Caco-2 (cell line): ENCODE data around the gene GAS2L2. TPM values are rescaled to one million over a fixed set of nuclear protein-coding genes. Genes with fewer than 3 reads are reported as not detected.
"Not testable (repeated sequence)": the region's sequence is repeated elsewhere in the genome, so short reads cannot be mapped to it uniquely, and the experiment has no call there.

ENCODE experiments used
- BruUV-seq: library from RNA; stranded (reverse); fragments of 400-500 nt; replicated peaks from 2 replicates; lab custom pipeline; 2021; lab: Mats Ljungman, UMichigan
- CTCF ChIA-PET: fragments of 300-600 bp; sonication (Branson Sonifier 250); formaldehyde crosslinking; loops from one replicate; lab custom pipeline; 2022; ENCODE audit warnings: antibody characterized with exemption; lab: Charles Lee
- POLR2A ChIA-PET: fragments of 300-600 bp; sonication (Branson Sonifier 250); formaldehyde crosslinking; loops from one replicate; lab custom pipeline; 2022; ENCODE audit warnings: antibody characterized with exemption; lab: Charles Lee
- DNase-seq, 2 experiments: peaks; one replicate each; pipeline versions ENCODE4 v3.0.0 to v3.0.0-alpha.2; 2020 to 2022
- H3K27me3 ChIP-seq: replicated peaks from 2 replicates; pipeline ENCODE4 v1.6.0; 2011; ENCODE audit warnings: low read length; ENCODE audit not compliant: control insufficient read depth, insufficient read depth
- H3K36me3 ChIP-seq: 2 replicates; pipeline ENCODE4 v1.5.1; 2011; ENCODE audit warnings: low read length; ENCODE audit not compliant: control insufficient read depth, insufficient read depth
- H3K4me1 ChIP-seq: fragments of 250-450 bp; sonication (Bioruptor Pico); 2 replicates; pipeline ENCODE4 v1.5.1; 2020; ENCODE audit warnings: mild to moderate bottlenecking
- H3K4me3 ChIP-seq: 2 replicates; pipeline ENCODE4 v1.5.1; 2011; ENCODE audit warnings: low read depth, mild to moderate bottlenecking, control low read depth, low read length
- H3K9me3 ChIP-seq: fragments of 250-450 bp; sonication (Bioruptor Pico); 2 replicates; pipeline ENCODE4 v1.5.1; 2020; ENCODE audit warnings: mild to moderate bottlenecking, moderate library complexity
- H3K27ac Mint-ChIP-seq: one replicate; pipeline ENCODE4 v1.8.0; 2022; ENCODE audit warnings: mixed read lengths; ENCODE audit not compliant: unreplicated experiment
- H3K27me3 Mint-ChIP-seq: one replicate; pipeline ENCODE4 v1.8.0; 2022; ENCODE audit warnings: mixed read lengths; ENCODE audit not compliant: insufficient read depth, unreplicated experiment
- H3K36me3 Mint-ChIP-seq: one replicate; pipeline ENCODE4 v1.8.0; 2022; ENCODE audit warnings: mild to moderate bottlenecking, mixed read lengths; ENCODE audit not compliant: insufficient read depth, unreplicated experiment
- H3K4me1 Mint-ChIP-seq: one replicate; pipeline ENCODE4 v1.8.0; 2022; ENCODE audit warnings: low read depth, mixed read lengths; ENCODE audit not compliant: unreplicated experiment
- H3K4me3 Mint-ChIP-seq: one replicate; pipeline ENCODE4 v1.8.0; 2022; ENCODE audit warnings: mild to moderate bottlenecking, moderate library complexity, mixed read lengths; ENCODE audit not compliant: unreplicated experiment
- H3K9me3 Mint-ChIP-seq: one replicate; pipeline ENCODE4 v1.8.0; 2022; ENCODE audit warnings: mixed read lengths; ENCODE audit not compliant: unreplicated experiment
- intact Hi-C: fragments of 100-400 bp; cut with micrococcal nuclease; formaldehyde crosslinking; loops from one replicate; pipeline ENCODE4 v1.10.0; 2022; ENCODE audit not compliant: unreplicated experiment
- total RNA-seq: library from RNA; stranded (reverse); gene quantifications from 2 replicates; pipeline ENCODE4 v1.2.3, GENCODE V29; 2022
- TF ChIP-seq, protein P1 (sequence below), 2 experiments: fragments of 200-600 bp in 1 of 2; IDR thresholded peaks; 1 replicate in 1 of 2; 2 replicates in 1 of 2; pipeline versions ENCODE4 v1.5.1 to v1.8.0; 2011 to 2022; ENCODE audit warnings: antibody characterized with exemption in 1 of 2, control low read depth in 1 of 2, inconsistent platforms in 1 of 2, low read depth in 1 of 2, low read length in 1 of 2, mild to moderate bottlenecking in 1 of 2, moderate library complexity in 1 of 2; ENCODE audit not compliant: insufficient read depth in 1 of 2, severe bottlenecking in 1 of 2, unreplicated experiment in 1 of 2

Gene GAS2L2
- total RNA-seq, 1 experiment from 2014 or later: not detected

DNA sequence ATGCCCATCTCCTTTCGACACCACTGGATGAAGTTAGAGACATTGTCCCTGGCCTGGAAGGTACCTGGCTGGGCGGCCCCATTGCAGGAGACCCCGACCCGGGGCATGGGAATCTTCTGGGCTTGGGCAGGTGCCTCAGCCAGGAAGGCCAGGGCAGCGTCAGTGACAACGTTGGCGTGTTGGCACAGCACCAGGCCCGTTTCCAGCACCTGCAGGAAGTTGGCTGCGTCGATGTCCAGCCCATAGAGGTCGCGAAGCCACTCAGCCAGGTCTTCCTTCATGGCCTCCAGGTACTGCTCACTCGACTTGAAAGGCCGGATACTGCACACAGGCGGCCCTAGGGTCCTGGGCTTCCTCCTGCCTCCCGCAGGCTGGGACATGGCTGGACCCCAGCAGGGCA, 568 bp downstream of the GAS2L2 start:
- no peaks in the 10 kb centered on the region for H3K27me3 ChIP-seq
- H3K27ac Mint-ChIP-seq: no peak overlapping the region
- no peaks in the 10 kb centered on the region for H3K36me3 Mint-ChIP-seq
- peaks cover 4% of the 10 kb centered on the region; the same call in 1 of the 2 replicates for H3K4me1 ChIP-seq
- no TSS peak for BruUV-seq
- no peaks in the 10 kb centered on the region for H3K9me3 ChIP-seq
- H3K27me3 Mint-ChIP-seq: peaks cover 6% of the 10 kb centered on the region
- H3K4me1 Mint-ChIP-seq: peaks cover 6% of the 10 kb centered on the region
- no peak overlapping the region for H3K4me3 ChIP-seq
- H3K4me3 Mint-ChIP-seq: no peak overlapping the region
- TF ChIP-seq, protein P1, sequence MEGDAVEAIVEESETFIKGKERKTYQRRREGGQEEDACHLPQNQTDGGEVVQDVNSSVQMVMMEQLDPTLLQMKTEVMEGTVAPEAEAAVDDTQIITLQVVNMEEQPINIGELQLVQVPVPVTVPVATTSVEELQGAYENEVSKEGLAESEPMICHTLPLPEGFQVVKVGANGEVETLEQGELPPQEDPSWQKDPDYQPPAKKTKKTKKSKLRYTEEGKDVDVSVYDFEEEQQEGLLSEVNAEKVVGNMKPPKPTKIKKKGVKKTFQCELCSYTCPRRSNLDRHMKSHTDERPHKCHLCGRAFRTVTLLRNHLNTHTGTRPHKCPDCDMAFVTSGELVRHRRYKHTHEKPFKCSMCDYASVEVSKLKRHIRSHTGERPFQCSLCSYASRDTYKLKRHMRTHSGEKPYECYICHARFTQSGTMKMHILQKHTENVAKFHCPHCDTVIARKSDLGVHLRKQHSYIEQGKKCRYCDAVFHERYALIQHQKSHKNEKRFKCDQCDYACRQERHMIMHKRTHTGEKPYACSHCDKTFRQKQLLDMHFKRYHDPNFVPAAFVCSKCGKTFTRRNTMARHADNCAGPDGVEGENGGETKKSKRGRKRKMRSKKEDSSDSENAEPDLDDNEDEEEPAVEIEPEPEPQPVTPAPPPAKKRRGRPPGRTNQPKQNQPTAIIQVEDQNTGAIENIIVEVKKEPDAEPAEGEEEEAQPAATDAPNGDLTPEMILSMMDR (IDR thresholded peaks at IDR 0.05; ENCODE audit: insufficient read depth in 1 of 2, low read depth in 1 of 2, low read length in 1 of 2, severe bottlenecking in 1 of 2, unreplicated experiment in 1 of 2): no peak
- ChIA-PET POLR2A (no interaction called here), CTCF (interaction anchor here (1.4 kb wide), 1 partner anchor 12 kb away, joined by 5 read pairs; no protein-coding TSS in a partner anchor)
- H3K9me3 Mint-ChIP-seq: no peaks in the 10 kb centered on the region
- H3K36me3 ChIP-seq: no peaks in the 10 kb centered on the region
- no peak for DNase-seq
- intact Hi-C loops: no loop called here

- H3K4me3 Mint-ChIP-seq, H3K36me3 Mint-ChIP-seq, H3K4me3 ChIP-seq, H3K27ac Mint-ChIP-seq, H3K9me3 Mint-ChIP-seq, H3K9me3 ChIP-seq, intact Hi-C loops, DNase-seq, H3K36me3 ChIP-seq, H3K4me1 Mint-ChIP-seq, CTCF ChIA-PET, H3K27me3 Mint-ChIP-seq, BruUV-seq, H3K4me1 ChIP-seq, H3K27me3 ChIP-seq, POLR2A ChIA-PET: not testable (repeated sequence)
These were observed 1.5 kb downstream of the GAS2L2 start for GRCh38 chr17:35751541-35751940.

DNA sequence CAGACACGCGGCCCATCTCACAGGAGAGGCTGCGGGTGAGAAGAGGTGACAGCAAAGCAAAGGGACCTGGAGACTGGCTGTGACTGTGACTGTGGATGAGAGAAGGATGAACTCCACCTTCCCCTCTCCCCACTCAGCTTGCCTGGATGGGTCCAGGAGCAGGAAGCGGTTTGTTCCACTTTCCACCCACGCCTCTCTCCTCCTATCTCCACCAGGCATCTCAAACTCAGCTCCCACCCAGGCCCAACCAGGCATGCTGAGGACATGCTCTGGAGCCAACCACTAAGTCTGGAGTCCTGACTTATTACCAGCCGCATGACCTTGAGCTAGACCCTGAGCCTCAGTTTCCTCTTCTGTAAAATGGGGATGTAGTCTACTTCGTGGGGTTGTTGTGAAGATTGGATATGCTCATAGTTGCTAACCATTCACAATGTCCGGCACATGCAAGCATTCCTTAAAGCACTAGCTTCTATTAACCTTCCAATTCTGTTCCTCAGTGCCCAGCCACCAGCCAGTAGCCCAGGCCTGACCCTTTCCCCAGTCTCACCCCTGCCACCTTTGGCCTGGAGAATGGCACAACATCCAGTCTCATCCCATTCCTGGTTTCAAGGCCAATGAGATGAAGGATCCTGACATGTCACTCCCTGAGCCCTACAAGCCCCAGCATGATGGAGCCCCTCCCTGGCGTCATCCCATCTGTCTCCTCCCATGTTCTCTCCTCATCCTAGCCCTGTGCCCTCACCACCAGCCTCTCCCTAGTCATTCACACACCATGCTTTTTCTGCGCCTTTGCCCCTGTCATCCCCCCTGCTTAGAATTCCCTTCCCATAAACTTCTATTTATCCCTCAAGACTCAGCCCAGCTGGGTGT, 2.3 kb downstream of the GAS2L2 start:
- no peaks in the 10 kb centered on the region for H3K27me3 ChIP-seq
- BruUV-seq: no TSS peak
- peak overlapping the region; percentile 59 for H3K4me3 Mint-ChIP-seq
- no peak overlapping the region for H3K27ac Mint-ChIP-seq
- POLR2A ChIA-PET: no interaction called here
- CTCF ChIA-PET: interaction anchor here (1.0 kb wide), 1 partner anchor 13 kb away, joined by 3 read pairs; no protein-coding TSS in a partner anchor
- peaks cover 6% of the 10 kb centered on the region for H3K4me1 Mint-ChIP-seq
- no peaks in the 10 kb centered on the region for H3K9me3 Mint-ChIP-seq
- no peaks in the 10 kb centered on the region for H3K9me3 ChIP-seq
- H3K4me3 ChIP-seq: no peak overlapping the region
- peaks cover 6% of the 10 kb centered on the region for H3K27me3 Mint-ChIP-seq
- intact Hi-C loops: no loop called here
- H3K36me3 Mint-ChIP-seq: no peaks in the 10 kb centered on the region
- peaks cover 4% of the 10 kb centered on the region; the same call in 1 of the 2 replicates for H3K4me1 ChIP-seq
- DNase-seq: no peak
- no peaks in the 10 kb centered on the region for H3K36me3 ChIP-seq
- TF ChIP-seq, protein P1 (IDR thresholded peaks at IDR 0.05; ENCODE audit: insufficient read depth in 1 of 2, low read depth in 1 of 2, low read length in 1 of 2, severe bottlenecking in 1 of 2, unreplicated experiment in 1 of 2): no peak
